GM19397 (cell line): Measurements from ENCODE around the gene HOXA9.

ENCODE experiments used
- ATAC-seq: cut with Tn5 transposase; IDR thresholded peaks from one replicate; pipeline ENCODE4 v1.9.1; 2021; ENCODE audit warnings: mild to moderate bottlenecking, moderate library complexity; ENCODE audit not compliant: unreplicated experiment

HOXA9 gene

GRCh38 chr7:27177795-27178320 is 12.5 kb upstream of the HOXA9 start:
- ATAC-seq, result no peak

DNA sequence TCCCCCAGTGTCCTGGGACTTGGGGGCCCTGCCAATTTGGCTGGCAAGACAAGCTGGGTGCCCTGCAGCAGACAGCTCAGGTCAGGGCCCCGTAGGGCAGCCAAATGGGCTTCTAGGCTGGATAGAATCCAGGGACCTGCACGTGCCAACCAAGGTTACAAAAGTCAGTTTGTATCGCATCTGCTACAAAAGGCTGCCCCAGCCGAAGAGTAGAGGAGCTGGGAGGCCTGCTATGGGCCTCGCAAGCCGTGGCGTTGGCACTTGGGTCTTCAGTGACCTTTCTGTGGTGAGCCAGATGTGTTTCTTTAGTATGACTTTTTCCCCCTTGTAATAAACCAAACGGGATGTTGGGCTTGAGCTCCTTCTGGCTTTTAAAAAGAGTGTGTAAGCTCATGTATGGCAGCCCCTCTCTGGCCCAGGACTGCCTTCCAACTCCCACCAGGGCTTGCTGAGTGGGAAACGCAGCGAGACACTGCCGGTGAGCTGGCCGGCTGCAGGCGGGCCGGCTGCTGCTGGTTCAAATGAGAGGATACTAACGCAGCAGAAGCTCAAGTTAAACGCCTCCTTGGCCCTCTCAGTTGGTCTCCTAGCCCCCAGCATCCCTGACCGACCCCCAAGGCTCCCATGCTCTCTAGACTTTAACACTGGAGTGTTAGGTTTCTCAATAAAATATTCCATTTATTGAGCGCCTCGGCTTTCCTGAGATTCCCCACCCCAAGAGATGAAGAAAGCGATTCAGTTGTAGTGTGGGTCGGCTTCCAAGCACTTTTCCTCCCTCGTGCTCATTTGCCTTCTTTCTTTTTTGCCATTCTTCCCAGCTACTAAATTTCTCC is 11.8 kb upstream of the HOXA9 start:
- ATAC-seq, result no peak

- ATAC-seq, result no peak
Observed at GRCh38 chr7:27176524-27176845, 11.1 kb upstream of the HOXA9 start.

DNA sequence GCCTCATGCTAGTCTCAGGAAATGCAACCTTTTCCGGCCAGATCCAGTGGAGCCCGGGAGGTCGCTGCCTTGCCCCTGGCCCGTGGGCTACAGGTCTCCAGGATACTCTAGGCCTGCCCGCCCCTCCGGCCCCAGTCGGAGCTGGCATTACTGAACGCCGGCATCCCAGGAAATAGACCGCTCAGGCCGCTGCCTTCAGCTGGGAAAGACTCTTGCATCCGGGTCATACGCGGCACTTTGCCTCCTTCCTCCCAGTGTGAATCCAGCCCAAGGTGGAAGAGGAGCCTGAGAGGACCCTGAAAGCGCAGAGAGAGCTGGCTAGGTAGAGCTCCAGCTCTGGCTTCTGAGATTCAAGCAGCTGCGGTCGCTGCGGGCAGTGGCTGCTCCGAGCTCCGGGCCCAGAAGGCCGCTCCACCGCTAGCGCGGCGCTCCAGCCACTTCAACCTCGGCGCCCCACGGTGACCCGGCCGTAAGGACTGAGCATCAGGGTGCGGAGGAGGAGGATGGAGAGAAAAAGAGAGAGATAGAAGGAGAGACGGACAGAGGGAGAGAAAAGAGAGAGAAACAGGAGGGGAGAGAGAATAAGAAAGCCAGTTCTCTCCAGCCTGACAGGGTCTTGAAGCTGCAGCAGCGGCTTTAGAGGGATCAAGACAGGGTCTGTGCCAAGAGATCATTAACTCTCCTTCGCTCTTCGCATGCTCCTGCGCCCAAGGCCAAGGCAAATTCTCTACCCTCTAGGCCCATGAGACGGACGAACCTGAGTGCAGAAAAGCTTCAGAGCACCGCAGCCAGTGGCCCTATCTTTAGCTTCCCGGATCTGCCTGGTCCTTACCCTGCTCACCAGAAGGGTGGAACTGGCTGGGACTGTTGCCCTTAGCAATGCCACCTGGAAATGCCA is 10.5 kb upstream of the HOXA9 start:
- ATAC-seq, result no peak

GRCh38 chr7:27174874-27175625 is 9.7 kb upstream of the HOXA9 start:
- no peak for ATAC-seq

- ATAC-seq, result no peak
Observed at GRCh38 chr7:27173956-27174873, 8.9 kb upstream of the HOXA9 start, which contains the start of gene HOXA10. TSS of gene HOXA10 (minus strand) at chr7:27174320. CDS start at chr7:27174306, 14 bp downstream.

DNA sequence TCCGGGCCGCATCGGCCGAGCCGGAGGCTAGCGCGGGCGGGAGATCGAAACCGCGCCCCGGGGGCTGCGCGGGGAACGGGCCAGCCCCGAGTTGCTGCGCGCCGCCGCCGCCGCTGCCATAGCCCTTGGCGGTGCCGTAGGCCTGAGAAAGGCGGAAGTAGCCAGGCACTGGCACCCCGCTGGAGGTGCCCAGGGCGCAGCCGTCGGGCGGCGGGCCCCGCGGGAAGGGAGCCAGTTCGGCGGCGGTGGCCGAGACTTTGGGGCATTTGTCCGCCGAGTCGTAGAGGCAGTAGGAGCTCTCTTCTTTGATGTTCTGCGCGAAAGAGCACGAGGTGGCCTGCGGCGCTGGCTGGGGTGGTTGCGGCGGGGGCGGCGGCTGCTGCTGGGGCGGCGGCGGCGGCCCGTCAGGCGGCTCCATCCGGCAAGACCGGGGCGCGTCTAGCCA is 8.2 kb upstream of the HOXA9 start:
- ATAC-seq, result no peak

GRCh38 chr7:27172823-27173510 is 7.6 kb upstream of the HOXA9 start:
- no peak for ATAC-seq

DNA sequence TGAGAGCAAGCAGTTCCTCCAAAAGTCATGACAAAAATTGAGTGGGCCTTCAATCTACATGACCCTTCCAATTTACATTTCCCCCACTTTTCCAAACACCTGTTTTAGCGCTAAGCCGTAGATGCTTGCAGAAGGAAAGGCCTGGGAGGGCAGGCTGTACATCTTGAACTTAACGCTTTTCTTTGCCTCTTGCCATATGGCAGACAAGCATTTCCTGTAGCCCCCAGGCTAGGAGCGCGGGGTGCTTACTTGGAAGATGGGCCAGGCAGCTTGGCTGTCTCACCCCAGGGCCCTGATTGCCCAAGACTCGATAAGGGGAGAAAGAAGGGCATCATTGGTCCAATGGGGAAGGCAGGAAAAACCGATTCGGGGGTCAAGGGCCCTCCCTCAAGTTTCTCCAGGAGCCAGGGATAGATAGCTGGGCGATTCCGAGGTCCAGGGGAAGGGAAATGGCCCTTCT is 7.0 kb upstream of the HOXA9 start:
- ATAC-seq, result no peak

DNA sequence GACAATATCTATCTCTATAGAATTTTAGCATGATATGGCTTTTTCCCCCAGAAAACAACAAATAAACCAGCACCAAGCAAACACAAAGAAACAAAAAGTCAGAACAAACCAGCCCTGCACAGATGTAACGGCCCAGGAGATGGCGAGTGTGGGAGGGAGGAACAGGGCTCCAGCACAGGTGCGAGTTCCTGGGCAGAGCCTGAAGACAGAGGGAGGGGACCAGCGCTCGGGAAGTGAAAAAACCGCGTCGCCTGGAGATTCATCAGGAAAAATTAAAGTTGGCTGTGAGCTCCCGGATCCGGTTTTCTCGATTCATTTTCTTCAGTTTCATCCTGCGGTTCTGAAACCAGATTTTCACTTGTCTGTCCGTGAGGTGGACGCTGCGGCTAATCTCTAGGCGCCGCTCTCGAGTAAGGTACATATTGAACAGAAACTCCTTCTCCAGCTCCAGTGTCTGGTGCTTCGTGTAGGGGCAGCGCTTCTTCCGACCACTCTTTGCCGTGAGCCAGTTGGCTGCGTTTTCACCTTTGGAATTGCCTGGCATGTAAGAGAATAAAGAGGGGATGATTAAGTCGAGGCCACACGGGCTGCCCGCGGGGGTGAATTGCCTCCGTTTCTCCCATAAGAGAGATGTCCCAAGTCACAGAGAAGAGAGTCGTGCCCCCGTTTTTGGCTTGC is 6.4 kb upstream of the HOXA9 start:
- ATAC-seq, result no peak

GRCh38 chr7:27171325-27171636 is 5.9 kb upstream of the HOXA9 start:
- no peak for ATAC-seq

DNA sequence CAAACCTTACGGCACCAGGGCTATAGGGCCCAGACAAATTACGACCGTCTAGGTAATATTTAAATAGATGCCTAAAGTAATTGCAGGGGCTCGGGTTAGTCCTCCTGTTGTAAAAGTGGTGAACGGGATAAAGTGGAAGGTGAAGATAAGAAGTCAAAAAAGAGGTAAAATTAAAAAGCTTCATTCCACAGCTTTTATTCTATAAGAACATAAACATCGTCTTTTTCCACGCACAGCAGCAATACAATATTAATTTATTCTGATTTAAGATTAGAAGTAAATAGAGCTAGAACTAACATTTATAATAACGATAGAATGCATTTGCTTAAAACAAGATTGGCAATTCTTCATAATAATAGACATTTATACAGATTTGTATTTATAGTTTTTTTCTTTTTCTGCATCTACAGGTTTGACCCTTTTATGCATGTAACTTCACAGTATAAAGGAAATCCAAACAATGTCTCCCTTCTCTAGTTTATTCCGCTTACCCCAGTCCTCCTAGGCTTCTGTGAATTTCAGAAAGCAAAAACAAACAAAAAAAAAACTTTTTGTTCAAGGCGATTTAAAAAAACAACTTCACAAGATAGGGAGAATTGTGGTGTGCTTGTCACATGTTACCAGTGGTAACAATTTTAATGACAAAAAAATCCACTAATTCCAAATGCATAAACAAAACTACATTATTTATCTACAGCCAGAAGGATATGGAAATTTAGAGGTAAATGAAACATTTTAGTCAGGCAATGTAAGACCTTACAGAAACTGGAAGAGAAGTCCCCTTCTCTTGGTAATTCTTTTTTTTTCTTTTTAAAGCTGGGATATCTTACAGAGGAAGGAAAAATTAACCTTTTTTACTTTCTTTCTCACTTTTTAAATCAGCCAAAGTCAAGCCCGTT is 5.3 kb upstream of the HOXA9 start:
- no peak for ATAC-seq

- no peak for ATAC-seq
Observed at GRCh38 chr7:27169658-27170425, 4.5 kb upstream of the HOXA9 start.

DNA sequence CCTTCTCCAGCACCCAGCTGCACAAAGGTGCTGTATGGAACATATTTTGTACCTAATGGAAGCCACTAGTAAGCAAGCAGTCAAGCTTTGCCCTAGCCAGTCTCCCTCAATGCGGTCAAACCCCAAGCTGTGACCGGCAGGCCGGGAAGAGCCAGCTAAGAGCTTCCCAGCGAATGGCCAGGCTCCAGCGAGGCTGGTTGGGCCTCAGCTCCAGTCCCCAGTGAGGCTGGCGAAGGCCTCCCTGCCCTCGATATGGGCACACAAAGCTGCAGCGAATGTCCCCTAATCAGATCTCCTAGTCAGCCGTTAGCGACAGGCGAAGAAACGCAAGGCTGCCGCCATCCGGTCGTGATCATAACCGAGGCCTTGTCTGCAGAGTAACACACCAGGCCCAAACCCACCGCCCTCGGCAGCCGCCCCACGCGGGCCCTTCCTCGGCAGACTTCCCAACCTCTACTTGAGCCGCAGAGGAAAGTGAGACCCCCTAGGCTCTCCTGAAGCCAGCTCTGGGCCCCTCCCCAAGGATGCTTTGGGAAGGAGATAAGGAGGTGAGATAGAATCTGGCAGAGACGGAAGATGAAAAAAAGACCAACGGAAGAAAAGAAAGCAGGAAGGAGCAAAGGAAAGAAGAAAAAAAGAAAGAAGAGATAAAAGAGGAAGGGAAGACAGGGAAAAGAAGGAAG is 3.1 kb upstream of the HOXA9 start:
- ATAC-seq, result no peak

GRCh38 chr7:27167916-27168264 is 2.6 kb upstream of the HOXA9 start:
- no peak for ATAC-seq
